DND-41 (cell line): ENCODE measurements around the gene CHEK1.
A peak's percentile ranks its signal among the peaks of the same experiment; 100 is the strongest.

Experiments
- ATAC-seq: fragments of 200-7000 bp; cut with Tn5 transposase; 3 replicates; pipeline ENCODE4 v1.9.1; 2021; ENCODE audit warnings: low read depth; ENCODE audit not compliant: insufficient read depth
- DNase-seq: peaks from one replicate; pipeline ENCODE4 v3.0.0-alpha.2; 2020
- H2AFZ ChIP-seq: 2 replicates; pipeline ENCODE4 v1.6.0; 2012; ENCODE audit warnings: low read depth, low read length
- H3K27ac ChIP-seq: 2 replicates; pipeline ENCODE4 v1.5.1; 2012; ENCODE audit warnings: low read length, inconsistent platforms
- H3K27me3 ChIP-seq: fragments of 200-600 bp; sonication (generic); 2 replicates; pipeline ENCODE4 v1.6.0; 2012; ENCODE audit warnings: low read length, mild to moderate bottlenecking, inconsistent platforms; ENCODE audit not compliant: insufficient read depth, poor library complexity
- H3K36me3 ChIP-seq: 2 replicates; pipeline ENCODE4 v1.5.1; 2012; ENCODE audit warnings: low read length, inconsistent platforms; ENCODE audit not compliant: insufficient read depth
- H3K4me1 ChIP-seq: 2 replicates; pipeline ENCODE4 v1.5.1; 2012; ENCODE audit warnings: mild to moderate bottlenecking, low read length; ENCODE audit not compliant: insufficient read depth
- H3K4me2 ChIP-seq: 2 replicates; pipeline ENCODE4 v1.6.0; 2012; ENCODE audit warnings: mild to moderate bottlenecking, moderate library complexity, low read length, inconsistent platforms; ENCODE audit not compliant: insufficient read depth
- H3K4me3 ChIP-seq, 2 experiments: fragments of 200-600 bp in 1 of 2; shearing (Covaris generic) in 1 of 2; 2 replicates each; pipeline ENCODE4 v1.5.1; 2012 to 2016; ENCODE audit warnings: inconsistent platforms in 2 of 2, low read length in 2 of 2, mild to moderate bottlenecking in 2 of 2, low read depth in 1 of 2, moderate library complexity in 1 of 2
- H3K79me2 ChIP-seq: 2 replicates; pipeline ENCODE4 v1.6.0; 2012; ENCODE audit warnings: low read length, inconsistent platforms; ENCODE audit not compliant: insufficient read depth
- H3K9ac ChIP-seq: 2 replicates; pipeline ENCODE4 v1.6.0; 2012; ENCODE audit warnings: low read depth, mild to moderate bottlenecking, inconsistent platforms, low read length, moderate library complexity
- H3K9me3 ChIP-seq: 2 replicates; pipeline ENCODE4 v1.5.1; 2012; ENCODE audit warnings: low read length, moderate library complexity, mild to moderate bottlenecking, inconsistent platforms; ENCODE audit not compliant: insufficient read depth, severe bottlenecking
- H4K20me1 ChIP-seq: 2 replicates; pipeline ENCODE4 v1.6.0; 2012; ENCODE audit warnings: low read length; ENCODE audit not compliant: insufficient read depth
- EZH2 ChIP-seq: IDR thresholded peaks from 3 replicates; pipeline ENCODE4 v1.6.1; 2012; ENCODE audit warnings: borderline replicate concordance, low read depth, mild to moderate bottlenecking, moderate library complexity, low read length, inconsistent platforms; ENCODE audit not compliant: severe bottlenecking
- TF ChIP-seq, protein P1 (sequence below): IDR thresholded peaks from 2 replicates; pipeline ENCODE4 v1.5.1; 2012; ENCODE audit warnings: borderline replicate concordance, low read length, moderate library complexity, mild to moderate bottlenecking; ENCODE audit not compliant: poor library complexity, severe bottlenecking; ENCODE audit errors: extremely low read depth

The CHEK1 gene

DNA sequence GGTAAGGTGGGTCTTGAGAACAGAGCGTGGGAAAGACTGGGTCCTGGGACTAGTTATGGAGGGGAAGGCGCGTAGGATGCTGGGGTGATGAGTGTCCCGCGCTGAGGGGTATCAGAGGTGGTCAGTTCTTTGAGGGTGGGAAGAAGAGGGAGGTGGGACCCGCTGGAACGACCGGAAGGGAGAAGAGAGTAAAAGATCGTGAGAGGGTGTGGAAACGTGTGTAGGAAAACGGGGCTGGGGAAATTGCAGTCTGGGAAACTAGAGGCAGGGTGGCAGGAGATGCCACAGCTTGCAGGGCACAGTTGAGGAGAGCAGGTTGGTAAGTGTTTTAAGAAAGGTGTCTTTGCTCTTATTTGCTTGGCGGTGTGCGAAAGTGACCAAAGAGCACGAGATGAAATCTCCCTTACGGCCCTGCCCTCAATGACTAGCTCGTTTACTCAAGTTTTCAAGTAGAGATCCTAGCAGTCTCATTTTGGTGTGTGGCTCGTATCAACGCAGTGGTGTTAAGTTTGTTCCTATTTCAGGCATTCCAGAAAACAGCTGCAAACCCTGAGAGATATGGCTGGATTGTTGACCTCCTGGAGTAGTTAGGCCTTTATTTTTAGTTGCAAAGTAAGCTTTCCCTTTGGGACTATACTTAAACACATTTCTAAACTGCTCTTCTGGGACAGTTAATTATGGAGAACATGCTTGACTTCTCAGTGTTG is 31.7 kb upstream of the CHEK1 start:
- H4K20me1 ChIP-seq = peaks cover 26% of the 10 kb centered on the region
- H3K79me2 ChIP-seq = peaks cover 64% of the 10 kb centered on the region

GRCh38 chr11:125594958-125595357 is 30.0 kb upstream of the CHEK1 start:
- Histone ChIP-seq H3K9ac (0 out of 2 replicates have a peak overlapping the region, but pooled peaks have one; percentile 74), H3K36me3 (peaks cover 41% of the 10 kb centered on the region), H3K9me3 (no peaks in the 10 kb centered on the region), H3K4me3 (0 out of 4 replicates have a peak overlapping the region, but pooled peaks of 1 of the 2 experiments have one; percentile 4), H3K27ac (no peak overlapping the region), H3K27me3 (no peaks in the 10 kb centered on the region), H3K79me2 (peaks cover 77% of the 10 kb centered on the region), H2AFZ (no peak overlapping the region), H4K20me1 (peaks cover 35% of the 10 kb centered on the region), H3K4me2 (peak overlapping the region; percentile 91; the same call in 1 of the 2 replicates), H3K4me1 (peaks cover 35% of the 10 kb centered on the region)
- no peak for TF ChIP-seq EZH2
- TF ChIP-seq, protein P1, sequence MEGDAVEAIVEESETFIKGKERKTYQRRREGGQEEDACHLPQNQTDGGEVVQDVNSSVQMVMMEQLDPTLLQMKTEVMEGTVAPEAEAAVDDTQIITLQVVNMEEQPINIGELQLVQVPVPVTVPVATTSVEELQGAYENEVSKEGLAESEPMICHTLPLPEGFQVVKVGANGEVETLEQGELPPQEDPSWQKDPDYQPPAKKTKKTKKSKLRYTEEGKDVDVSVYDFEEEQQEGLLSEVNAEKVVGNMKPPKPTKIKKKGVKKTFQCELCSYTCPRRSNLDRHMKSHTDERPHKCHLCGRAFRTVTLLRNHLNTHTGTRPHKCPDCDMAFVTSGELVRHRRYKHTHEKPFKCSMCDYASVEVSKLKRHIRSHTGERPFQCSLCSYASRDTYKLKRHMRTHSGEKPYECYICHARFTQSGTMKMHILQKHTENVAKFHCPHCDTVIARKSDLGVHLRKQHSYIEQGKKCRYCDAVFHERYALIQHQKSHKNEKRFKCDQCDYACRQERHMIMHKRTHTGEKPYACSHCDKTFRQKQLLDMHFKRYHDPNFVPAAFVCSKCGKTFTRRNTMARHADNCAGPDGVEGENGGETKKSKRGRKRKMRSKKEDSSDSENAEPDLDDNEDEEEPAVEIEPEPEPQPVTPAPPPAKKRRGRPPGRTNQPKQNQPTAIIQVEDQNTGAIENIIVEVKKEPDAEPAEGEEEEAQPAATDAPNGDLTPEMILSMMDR = no peak
- DNase-seq (no peak), ATAC-seq (no peak)

More for the DNA sequence above, 31.7 kb upstream of the CHEK1 start:
- no peaks in the 10 kb centered on the region for H3K9me3 ChIP-seq
- peak overlapping the region; percentile 91 for H3K4me2 ChIP-seq
- H3K27me3 ChIP-seq = no peaks in the 10 kb centered on the region
- H3K9ac ChIP-seq = peak overlapping the region; percentile 74
- no peak for ATAC-seq
- TF ChIP-seq, protein P1 = no peak
- TF ChIP-seq EZH2 = no peak
- peak overlapping the region; percentile 82 for H2AFZ ChIP-seq
- H3K36me3 ChIP-seq = peaks cover 29% of the 10 kb centered on the region
- peak overlapping the region; percentile 62 to 81 for H3K4me3 ChIP-seq
- DNase-seq = no peak
- peak overlapping the region; percentile 88 for H3K27ac ChIP-seq
- H3K4me1 ChIP-seq = peaks cover 35% of the 10 kb centered on the region

GRCh38 chr11:125600663-125601062 is 24.3 kb upstream of the CHEK1 start:
- Histone ChIP-seq H2AFZ (no peak overlapping the region), H3K79me2 (peaks cover 47% of the 10 kb centered on the region), H3K36me3 (peaks cover 93% of the 10 kb centered on the region), H3K27ac (no peak overlapping the region), H3K9me3 (no peaks in the 10 kb centered on the region), H3K4me1 (0 out of 2 replicates have a peak, but pooled peaks cover 2% of the 10 kb centered on the region), H3K27me3 (no peaks in the 10 kb centered on the region), H4K20me1 (peaks cover 17% of the 10 kb centered on the region; the same call in 1 of the 2 replicates), H3K4me2 (no peak overlapping the region), H3K9ac (no peak overlapping the region), H3K4me3 (no peak overlapping the region)
- no peak for DNase-seq
- no peak for ATAC-seq
- TF ChIP-seq, protein P1 = no peak
- no peak for TF ChIP-seq EZH2
